HepG2 (cell line): ENCODE data around the gene TAF1B. TPM values are rescaled to one million over a fixed set of nuclear protein-coding genes. Genes with fewer than 3 reads are reported as not detected.

Source experiments
- HOXA9 ChIP-seq: sonication (generic); formaldehyde crosslinking; IDR thresholded peaks from 2 replicates; pipeline ENCODE4 v1.8.1; 2022; ENCODE audit warnings: missing genetic modification reagents, mild to moderate bottlenecking, moderate library complexity, borderline replicate concordance
- IRX3 ChIP-seq: sonication (generic); formaldehyde crosslinking; IDR thresholded peaks from 2 replicates; pipeline ENCODE4 v1.8.1; 2023; ENCODE audit warnings: mild to moderate bottlenecking, low read depth, missing genetic modification reagents, borderline replicate concordance
- MIXL1 ChIP-seq: IDR thresholded peaks from 2 replicates; pipeline ENCODE4 v1.6.1; 2016
- NCOA5 ChIP-seq: sonication (generic); formaldehyde crosslinking; IDR thresholded peaks from 2 replicates; pipeline ENCODE4 v1.4.0; 2020; ENCODE audit warnings: missing genetic modification reagents
- NFYB ChIP-seq: sonication (generic); formaldehyde crosslinking; IDR thresholded peaks from 2 replicates; pipeline ENCODE4 v1.4.0; 2020; ENCODE audit warnings: missing genetic modification reagents
- NR2F2 ChIP-seq: IDR thresholded peaks from 2 replicates; pipeline ENCODE4 v1.6.1; 2012; ENCODE audit warnings: low read depth, inconsistent platforms, borderline replicate concordance
- TBX3 ChIP-seq: fragments of 450-650 bp; IDR thresholded peaks from 2 replicates; pipeline ENCODE4 v1.6.1; 2017; ENCODE audit warnings: antibody characterized with exemption, mild to moderate bottlenecking, inconsistent platforms, borderline replicate concordance
- ZKSCAN5 ChIP-seq: sonication (generic); formaldehyde crosslinking; IDR thresholded peaks from 2 replicates; pipeline ENCODE4 v1.5.1; 2020; ENCODE audit warnings: mild to moderate bottlenecking, missing genetic modification reagents
- ZNF720 ChIP-seq: sonication (generic); formaldehyde crosslinking; IDR thresholded peaks from 2 replicates; pipeline ENCODE4 v1.4.0; 2020; ENCODE audit warnings: missing genetic modification reagents
- polyA plus RNA-seq, 8 experiments: library from polyadenylated mRNA; depleted of rRNA in 3 of 8; stranded (reverse) in 7 of 8; unstranded in 1 of 8; fragments of >200 nt; fragmentation: Illumina TruSeq in 4 of 8; extraction: Trizol in 4 of 8; gene quantifications; 2 replicates each; pipeline versions ENCODE4 v1.2.1 to v1.2.3, GENCODE V29; 2011 to 2016; ENCODE audit warnings: low read depth in 4 of 8, missing spikeins in 1 of 8, mixed read lengths in 1 of 8; ENCODE audit not compliant: insufficient read depth in 1 of 8
- total RNA-seq, 5 experiments: library from RNA; depleted of rRNA; stranded (reverse); fragments of >200 nt; fragmentation: Illumina TruSeq; extraction: Trizol; gene quantifications; 2 replicates each; pipeline ENCODE4 v1.2.3, GENCODE V29; 2016; ENCODE audit warnings: low read depth in 1 of 5
- TF ChIP-seq, protein P1 (sequence below): sonication (generic); formaldehyde crosslinking; IDR thresholded peaks from 2 replicates; pipeline ENCODE4 v1.4.0; 2020; ENCODE audit warnings: missing genetic modification reagents, borderline replicate concordance

Gene TAF1B
- total and polyA plus RNA-seq, 2 of the 13 experiments (the other 11 are each of a cell fraction or from before 2014, with no cell fraction given) = 13.3 to 27.7 TPM

DNA sequence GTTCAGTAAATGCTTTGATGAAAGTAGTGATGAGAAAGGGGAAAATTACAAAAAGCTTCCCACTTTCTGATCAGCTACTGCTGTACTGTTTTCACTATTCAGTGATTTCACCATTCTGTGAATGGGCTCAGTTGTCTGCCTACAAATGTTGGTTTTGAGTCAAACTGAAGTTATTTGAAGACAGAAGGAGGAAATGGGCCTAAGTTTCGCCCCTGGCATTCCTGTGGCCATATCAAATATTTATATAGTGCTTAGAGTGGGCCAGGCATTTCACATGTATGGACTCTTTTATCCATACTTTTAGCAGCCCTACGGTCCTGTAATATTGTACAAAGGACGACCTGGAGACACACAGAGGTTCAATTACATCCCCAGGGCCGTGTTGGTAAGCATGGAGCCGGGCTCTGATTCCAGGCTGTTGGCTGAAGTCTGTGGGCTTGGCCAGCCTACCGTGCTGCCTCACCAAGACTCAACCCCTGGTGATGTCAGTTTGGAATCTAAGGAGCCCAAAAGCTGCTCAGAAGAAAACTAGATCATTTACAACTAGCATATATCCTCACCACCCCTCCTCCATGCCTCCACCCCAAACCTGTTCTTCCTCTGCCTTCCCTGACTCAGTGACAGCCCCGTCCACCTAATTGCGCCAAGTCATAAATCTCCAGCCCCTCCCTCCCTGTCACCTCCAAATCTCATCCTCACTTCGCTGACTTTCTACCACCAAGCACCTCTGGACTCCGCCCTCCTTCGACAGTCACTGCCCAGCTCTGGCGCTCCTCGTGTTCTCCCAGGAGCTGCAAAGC lies 98.1 kb downstream of the TAF1B start (continued):
- TF ChIP-seq, protein P1, sequence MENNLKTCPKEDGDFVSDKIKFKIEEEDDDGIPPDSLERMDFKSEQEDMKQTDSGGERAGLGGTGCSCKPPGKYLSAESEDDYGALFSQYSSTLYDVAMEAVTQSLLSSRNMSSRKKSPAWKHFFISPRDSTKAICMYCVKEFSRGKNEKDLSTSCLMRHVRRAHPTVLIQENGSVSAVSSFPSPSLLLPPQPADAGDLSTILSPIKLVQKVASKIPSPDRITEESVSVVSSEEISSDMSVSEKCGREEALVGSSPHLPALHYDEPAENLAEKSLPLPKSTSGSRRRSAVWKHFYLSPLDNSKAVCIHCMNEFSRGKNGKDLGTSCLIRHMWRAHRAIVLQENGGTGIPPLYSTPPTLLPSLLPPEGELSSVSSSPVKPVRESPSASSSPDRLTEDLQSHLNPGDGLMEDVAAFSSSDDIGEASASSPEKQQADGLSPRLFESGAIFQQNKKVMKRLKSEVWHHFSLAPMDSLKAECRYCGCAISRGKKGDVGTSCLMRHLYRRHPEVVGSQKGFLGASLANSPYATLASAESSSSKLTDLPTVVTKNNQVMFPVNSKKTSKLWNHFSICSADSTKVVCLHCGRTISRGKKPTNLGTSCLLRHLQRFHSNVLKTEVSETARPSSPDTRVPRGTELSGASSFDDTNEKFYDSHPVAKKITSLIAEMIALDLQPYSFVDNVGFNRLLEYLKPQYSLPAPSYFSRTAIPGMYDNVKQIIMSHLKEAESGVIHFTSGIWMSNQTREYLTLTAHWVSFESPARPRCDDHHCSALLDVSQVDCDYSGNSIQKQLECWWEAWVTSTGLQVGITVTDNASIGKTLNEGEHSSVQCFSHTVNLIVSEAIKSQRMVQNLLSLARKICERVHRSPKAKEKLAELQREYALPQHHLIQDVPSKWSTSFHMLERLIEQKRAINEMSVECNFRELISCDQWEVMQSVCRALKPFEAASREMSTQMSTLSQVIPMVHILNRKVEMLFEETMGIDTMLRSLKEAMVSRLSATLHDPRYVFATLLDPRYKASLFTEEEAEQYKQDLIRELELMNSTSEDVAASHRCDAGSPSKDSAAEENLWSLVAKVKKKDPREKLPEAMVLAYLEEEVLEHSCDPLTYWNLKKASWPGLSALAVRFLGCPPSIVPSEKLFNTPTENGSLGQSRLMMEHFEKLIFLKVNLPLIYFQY = no peak
- no peak for TF ChIP-seq NCOA5
- TF ChIP-seq NR2F2 = no peak
- no peak for TF ChIP-seq ZKSCAN5 (CRISPR knock-in tag)
- TF ChIP-seq MIXL1 (CRISPR knock-in tag) = no peak
- TF ChIP-seq NFYB (CRISPR knock-in tag) = no peak
- no peak for TF ChIP-seq IRX3 (CRISPR knock-in tag)
- no peak for TF ChIP-seq TBX3
- no peak for TF ChIP-seq HOXA9 (CRISPR knock-in tag)
- TF ChIP-seq ZNF720 = no peak
- TF ChIP-seq, all 625 proteins: peak for 27
